ENCODE measurements around the gene PTPN6. TPM values are rescaled to one million over a fixed set of nuclear protein-coding genes. Genes with fewer than 3 reads are reported as not detected.

The PTPN6 gene
- total and polyA plus RNA-seq, 9 donors, result 4.6 to 25.3 (median 9.8) TPM

DNA sequence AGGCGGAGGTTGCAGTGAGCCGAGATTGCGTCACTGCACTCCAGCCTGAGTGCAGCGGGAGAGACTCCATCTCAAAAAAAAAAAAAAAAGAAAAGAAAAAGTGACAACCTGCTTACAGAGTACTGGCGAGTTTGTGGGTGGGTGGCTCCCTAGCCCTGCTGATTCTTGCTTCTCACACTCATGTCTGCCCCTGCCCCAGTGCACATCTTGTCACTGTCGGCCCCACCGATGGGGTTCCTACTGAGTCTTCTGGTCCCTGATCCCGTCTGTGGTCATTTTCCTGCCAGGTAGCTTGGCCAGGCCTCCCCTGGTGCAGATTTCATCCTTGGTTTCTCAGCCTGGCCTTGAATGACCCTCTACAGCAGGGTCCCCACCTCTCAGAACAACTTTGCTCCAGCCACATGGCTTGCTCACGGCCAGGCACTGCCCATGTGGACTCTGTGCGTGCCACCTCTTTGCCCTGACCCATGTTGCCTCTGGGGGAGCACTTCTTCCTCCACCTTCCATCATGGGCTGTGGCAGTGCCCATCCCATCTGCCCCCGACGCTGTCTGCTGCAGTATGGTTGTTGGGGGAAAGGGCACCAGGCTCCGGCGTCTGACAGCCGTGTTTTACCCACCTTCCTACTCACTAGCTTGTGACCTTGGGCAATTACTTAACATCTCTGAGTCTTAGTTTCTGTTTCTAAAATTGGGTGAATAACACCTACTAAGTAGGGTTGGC lies 2.1 kb upstream of the PTPN6 start:
- TF ChIP-seq EP300 (IDR thresholded peaks at IDR 0.05), result no peak
- TF ChIP-seq POLR2A (IDR thresholded peaks at IDR 0.05), result no peak
- TF ChIP-seq, protein P1, sequence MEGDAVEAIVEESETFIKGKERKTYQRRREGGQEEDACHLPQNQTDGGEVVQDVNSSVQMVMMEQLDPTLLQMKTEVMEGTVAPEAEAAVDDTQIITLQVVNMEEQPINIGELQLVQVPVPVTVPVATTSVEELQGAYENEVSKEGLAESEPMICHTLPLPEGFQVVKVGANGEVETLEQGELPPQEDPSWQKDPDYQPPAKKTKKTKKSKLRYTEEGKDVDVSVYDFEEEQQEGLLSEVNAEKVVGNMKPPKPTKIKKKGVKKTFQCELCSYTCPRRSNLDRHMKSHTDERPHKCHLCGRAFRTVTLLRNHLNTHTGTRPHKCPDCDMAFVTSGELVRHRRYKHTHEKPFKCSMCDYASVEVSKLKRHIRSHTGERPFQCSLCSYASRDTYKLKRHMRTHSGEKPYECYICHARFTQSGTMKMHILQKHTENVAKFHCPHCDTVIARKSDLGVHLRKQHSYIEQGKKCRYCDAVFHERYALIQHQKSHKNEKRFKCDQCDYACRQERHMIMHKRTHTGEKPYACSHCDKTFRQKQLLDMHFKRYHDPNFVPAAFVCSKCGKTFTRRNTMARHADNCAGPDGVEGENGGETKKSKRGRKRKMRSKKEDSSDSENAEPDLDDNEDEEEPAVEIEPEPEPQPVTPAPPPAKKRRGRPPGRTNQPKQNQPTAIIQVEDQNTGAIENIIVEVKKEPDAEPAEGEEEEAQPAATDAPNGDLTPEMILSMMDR (IDR thresholded peaks at IDR 0.05), result no peak
- intact Hi-C loops (cut with DNase I), result loop anchor here in 3 of 4 donors (5.0 kb wide), 1 partner anchor 163 kb away; no protein-coding TSS in a partner anchor
- Histone ChIP-seq H3K9me3 (no peaks in the 10 kb centered on the region), H3K36me3 (no peaks in the 10 kb centered on the region), H3K4me3 (no peak overlapping the region), H3K27me3 (no peaks in the 10 kb centered on the region), H3K4me1 (ENCODE audit: insufficient read depth) (peaks cover 9% of the 10 kb centered on the region), H3K27ac (no peak overlapping the region)
- DNase-seq, result no peak
- WGBS, 3 donors, result 73 to 77% (median 75%) methylated on average over 15 of the region's 15 CpGs

DNA sequence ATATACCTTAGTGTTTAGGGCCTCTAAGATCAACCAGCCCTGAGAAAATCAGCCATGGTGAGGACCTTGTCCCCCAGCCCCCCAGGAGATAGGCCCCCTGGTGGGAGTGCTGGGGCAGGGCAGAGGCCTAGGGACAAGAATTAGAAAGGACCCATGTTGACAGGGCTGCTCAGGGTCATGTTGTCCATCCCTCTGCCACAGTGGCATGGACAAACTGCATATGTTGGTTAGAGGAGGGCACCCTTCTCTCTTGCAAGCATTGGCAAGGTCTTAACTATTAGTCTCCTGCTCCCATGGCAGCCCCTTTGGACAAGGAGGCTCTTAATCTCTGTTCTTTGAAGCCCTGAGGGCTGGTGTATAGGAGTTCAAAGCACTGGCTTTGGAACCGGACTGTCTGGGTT lies 755 bp upstream of the PTPN6 start:
- Histone ChIP-seq H3K4me3 (no peak overlapping the region), H3K9me3 (no peaks in the 10 kb centered on the region)
- WGBS, 3 donors, result 84 to 94% (median 90%) methylated on average over 1 of the region's 1 CpG

DNA sequence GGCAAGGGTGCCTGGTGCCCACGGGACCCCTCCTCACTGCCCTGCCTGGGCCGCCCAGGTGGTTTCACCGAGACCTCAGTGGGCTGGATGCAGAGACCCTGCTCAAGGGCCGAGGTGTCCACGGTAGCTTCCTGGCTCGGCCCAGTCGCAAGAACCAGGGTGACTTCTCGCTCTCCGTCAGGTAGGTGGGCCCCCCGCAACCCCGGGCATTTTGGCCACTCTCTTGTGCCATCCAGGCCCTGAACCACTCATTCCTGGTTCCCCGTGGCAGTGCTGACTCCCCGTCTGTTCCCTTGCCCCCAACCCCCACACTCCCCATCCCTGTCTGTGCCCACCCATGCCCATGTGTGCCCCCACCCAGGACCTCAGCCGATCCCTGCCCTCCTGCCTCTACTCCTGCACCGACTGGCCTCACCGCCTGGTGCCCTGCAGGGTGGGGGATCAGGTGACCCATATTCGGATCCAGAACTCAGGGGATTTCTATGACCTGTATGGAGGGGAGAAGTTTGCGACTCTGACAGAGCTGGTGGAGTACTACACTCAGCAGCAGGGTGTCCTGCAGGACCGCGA lies 480 bp downstream of the PTPN6 start:
- Histone ChIP-seq H3K36me3 (no peaks in the 10 kb centered on the region), H3K4me1 (ENCODE audit: insufficient read depth) (no peaks in the 10 kb centered on the region), H3K27ac (no peak overlapping the region), H3K9me3 (no peaks in the 10 kb centered on the region), H3K27me3 (no peaks in the 10 kb centered on the region), H3K4me3 (peak overlapping the region; percentile 4)
- TF ChIP-seq POLR2A (IDR thresholded peaks at IDR 0.05) (no peak), EP300 (IDR thresholded peaks at IDR 0.05) (no peak)
- TF ChIP-seq, protein P1 (IDR thresholded peaks at IDR 0.05), result no peak
- intact Hi-C loops (cut with DNase I), result no loop called here
- peak in 1 of 5 donors; percentile 33 for DNase-seq
- 87 to 91% (median 88%) methylated on average over 20 of the region's 20 CpGs for WGBS, 3 donors

More for the DNA sequence above, 755 bp upstream of the PTPN6 start:
- Histone ChIP-seq H3K27me3 (no peaks in the 10 kb centered on the region), H3K27ac (no peak overlapping the region), H3K36me3 (no peaks in the 10 kb centered on the region), H3K4me1 (ENCODE audit: insufficient read depth) (peaks cover 8% of the 10 kb centered on the region)
- TF ChIP-seq, protein P1 (IDR thresholded peaks at IDR 0.05), result no peak
- TF ChIP-seq EP300 (IDR thresholded peaks at IDR 0.05) (no peak), POLR2A (IDR thresholded peaks at IDR 0.05) (no peak)
- intact Hi-C loops (cut with DNase I), result no loop called here
- peak in 1 of 5 donors; percentile 19 for DNase-seq

DNA sequence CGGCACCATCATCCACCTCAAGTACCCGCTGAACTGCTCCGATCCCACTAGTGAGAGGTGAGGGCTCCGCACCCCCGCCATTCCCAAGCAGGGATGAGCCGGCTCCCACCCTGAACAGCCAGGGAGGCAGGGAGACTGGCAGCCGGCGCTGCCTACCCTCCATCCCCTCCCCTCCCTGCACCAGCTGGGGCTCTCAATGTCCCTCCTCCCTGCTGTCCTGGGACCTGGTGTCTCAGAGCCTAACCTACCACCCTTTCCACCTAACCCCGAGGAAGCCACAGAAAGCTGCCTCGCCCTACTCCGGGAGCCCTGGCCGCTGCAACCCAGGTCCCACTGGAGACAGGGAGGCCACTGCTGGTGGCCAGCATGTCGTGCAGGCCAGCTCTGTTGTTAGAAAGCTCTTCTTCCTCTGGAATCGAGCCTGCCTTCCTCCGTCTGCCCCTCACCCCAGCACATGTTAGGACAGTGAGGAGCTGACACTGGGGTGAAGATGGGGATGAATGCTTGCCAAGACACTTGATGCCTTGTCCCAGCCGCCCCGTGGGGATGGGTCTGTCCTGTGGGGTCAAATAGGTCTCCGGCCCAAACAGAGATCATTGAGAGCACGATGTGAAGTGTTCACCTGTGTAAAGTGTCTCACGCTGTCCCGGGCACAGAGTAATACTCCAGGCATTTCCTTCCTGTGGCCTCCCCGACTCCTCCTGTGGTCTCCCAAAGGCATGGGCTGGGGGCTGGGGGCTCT lies 1.1 kb downstream of the PTPN6 start:
- peak in 1 of 5 donors; percentile 34 for DNase-seq
- WGBS, 3 donors, result 76 to 82% (median 76%) methylated on average over 22 of the region's 22 CpGs
- Histone ChIP-seq H3K9me3 (no peaks in the 10 kb centered on the region), H3K36me3 (no peaks in the 10 kb centered on the region), H3K4me1 (ENCODE audit: insufficient read depth) (no peaks in the 10 kb centered on the region), H3K27me3 (no peaks in the 10 kb centered on the region), H3K4me3 (no peak overlapping the region), H3K27ac (no peak overlapping the region)
- intact Hi-C loops (cut with DNase I), result no loop called here
- TF ChIP-seq EP300 (IDR thresholded peaks at IDR 0.05) (no peak), POLR2A (IDR thresholded peaks at IDR 0.05) (no peak)
- TF ChIP-seq, protein P1 (IDR thresholded peaks at IDR 0.05), result no peak
